Activated gamma-delta T cell (primary cell): ENCODE results near the gene KCNQ4.

ENCODE experiments used
- DNase-seq: peaks from one replicate; lab custom pipeline; 2025; lab: John Stamatoyannopoulos, UW
- total RNA-seq, 2 donors: gene quantifications; one replicate each; lab custom pipeline; 2026; lab: John Stamatoyannopoulos, UW

KCNQ4 gene
- total RNA-seq = 0.17 to 0.61 reads per million in 2 donors

GRCh38 chr1:40783001-40783905, at the start of gene KCNQ4:
Gene KCNQ4, plus strand, starts transcription at chr1:40783787. Its CDS starts 307 bp downstream, at chr1:40784094.
- no peak for DNase-seq

DNA sequence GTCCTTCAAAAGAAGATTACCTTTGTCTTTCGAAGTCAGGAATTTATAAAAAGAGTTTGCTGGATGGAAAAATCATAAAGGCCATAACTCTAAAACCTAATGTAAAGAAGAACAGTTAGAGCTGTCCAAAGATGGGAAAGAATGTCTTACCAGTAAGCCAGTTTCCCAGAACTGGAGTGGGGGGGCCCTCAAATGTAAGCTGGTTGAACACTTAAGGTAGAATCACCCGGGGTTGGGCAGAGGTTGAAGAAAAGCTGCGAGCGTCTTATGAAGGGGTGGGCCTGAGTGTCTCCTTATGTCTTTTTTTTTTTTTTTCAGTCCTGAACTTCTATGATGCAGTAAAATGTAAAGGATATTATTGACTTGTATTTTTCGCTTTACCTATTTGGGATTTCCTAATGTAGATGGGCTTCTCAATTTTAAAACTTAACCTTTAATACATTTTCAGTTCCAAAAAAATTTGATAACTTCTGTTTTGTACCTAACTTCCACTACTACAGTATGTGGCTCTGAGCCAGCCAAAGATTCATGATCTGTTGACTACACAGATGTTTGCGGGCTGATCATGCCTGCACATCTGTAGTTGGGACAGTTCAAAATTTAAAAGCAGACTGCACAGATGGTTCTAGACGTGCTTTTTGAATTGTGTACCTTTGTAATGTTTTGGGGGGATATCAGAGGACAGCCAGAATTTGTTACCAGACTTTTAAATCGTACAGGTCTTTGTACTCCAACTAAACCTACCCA, 48.5 kb upstream of the KCNQ4 start:
- no peak for DNase-seq

- no peak for DNase-seq
These were observed 47.5 kb upstream of the KCNQ4 start for GRCh38 chr1:40736085-40736531.

DNA sequence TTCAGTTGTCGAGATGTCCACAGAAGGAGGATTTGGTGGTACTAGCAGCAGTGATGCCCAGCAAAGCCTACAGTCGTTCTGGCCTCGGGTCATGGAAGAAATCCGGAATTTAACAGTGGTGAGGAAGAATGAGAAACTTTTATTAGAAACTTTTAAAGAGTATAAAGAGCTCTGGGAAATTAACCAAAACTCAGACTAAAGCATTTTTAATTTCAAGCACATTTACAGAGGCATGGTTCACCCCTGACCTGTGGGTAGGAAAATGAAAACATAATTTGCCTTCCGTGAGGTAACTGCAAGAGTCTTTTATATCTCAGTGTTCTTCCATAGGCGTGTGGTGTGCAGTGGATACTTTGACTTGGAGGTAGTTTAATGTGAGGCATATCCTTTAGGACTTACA, 44.8 kb upstream of the KCNQ4 start:
- DNase-seq = no peak

DNA sequence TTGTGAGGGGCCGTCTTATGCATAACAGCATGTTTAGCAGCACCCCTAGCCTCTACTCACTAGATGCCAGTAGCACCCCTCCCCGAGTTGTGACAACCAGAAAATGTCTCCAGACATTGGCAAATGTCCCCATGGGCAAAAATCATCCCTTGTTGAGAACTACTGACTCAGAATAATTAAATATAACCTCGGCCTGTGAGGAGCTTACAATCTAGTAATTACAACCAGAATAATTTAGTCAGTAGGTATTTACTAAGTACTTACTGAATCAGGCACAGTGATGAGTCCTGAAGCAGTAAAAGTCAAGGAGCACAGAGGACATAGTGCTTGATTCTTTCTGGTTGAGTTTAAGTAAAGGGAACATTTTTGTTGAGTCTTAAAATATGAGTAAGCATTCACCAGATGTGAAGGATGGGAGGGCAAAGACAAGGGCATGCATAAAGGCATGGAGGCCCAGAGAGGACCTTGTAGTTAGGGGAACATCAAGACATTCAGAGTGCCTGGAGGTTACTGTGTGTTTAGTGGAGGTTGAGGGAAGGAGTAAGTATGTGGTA, 44.1 kb upstream of the KCNQ4 start:
- no peak for DNase-seq

GRCh38 chr1:40740039-40740996, 43.3 kb upstream of the KCNQ4 start:
- no peak for DNase-seq

DNA sequence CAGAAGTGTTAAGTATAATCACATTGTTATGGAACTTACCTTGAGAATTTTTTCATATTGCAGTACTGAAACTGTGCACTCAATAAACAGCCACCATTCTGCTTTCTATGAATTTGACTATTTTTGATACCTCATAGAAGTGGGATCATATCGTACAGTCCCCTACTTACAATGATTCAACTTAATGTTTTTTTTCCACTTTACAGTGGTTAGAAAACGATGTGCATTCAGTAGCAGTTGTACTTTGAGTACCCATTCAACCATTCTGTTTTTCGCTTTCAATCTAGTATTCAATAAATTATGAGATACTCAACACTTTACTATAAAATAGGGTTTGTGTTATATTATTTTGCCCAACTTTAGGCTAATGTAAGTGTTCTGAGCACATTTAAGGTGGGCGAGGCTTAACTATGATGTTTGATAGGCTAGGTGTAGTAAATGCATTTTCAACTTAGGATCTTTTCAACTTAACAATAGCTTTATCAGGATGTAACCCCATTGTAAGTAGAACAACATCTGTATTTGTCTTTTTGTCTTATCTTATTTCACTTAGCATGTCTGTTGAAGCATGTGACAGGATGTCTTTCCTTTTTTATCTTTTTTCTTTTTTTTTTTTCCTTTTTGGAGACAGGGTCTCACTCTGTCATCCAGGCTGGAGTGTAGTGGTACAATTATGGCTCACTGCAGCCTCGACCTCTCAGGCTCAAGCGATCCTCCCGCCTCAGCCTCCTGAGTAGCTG, 42.4 kb upstream of the KCNQ4 start:
- no peak for DNase-seq

DNA sequence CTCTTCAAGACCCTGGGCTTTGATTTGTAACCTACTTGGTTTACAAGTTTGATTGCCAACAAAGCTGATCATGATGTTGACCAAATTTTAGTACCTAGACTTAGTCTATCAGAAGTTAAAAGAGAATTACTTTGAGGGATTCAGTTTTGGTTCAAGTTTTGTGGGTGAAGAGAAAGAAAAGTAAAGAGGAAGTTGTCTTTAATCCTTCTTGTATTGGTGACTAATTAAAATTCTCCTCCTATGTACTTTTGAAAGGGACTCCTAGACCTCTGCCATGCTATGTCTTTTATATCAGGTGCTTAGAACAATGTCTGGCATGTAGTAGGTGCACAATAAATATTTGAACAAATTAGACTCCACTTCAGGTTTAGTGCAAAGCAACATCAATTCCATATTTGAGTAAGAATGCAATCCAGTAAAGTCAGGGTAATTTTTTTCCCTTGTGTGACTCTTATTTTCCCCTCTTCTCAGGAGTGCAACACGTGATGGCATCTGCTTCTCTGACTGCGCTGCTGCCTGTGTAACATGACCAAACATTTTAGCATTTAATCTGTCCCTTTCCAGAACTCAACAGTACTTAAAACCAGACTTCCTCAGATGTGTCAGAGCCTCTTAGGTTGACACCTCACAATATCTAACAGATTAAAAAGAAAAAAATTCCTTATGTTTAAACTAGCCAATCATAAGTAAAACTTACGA, 41.1 kb upstream of the KCNQ4 start:
- no peak for DNase-seq

DNA sequence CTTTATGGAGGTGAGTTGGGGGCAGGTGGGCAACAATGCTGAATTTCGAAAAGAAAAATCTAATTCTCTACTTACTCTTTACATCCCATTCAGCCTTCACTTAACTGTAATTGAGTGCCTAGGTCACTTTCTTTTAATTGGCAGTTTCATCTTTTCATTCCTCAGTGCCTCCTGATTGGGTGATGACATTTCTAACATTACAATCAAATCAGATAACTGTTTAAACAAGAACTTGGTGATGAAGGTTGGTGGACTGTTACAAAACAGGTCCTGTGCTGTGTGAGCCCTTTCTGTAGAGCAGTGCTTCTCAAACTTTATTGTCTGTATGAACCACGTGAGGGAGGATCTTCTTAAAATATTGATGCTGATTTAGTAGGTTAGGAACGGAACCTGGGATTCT, 40.1 kb upstream of the KCNQ4 start:
- no peak for DNase-seq

DNA sequence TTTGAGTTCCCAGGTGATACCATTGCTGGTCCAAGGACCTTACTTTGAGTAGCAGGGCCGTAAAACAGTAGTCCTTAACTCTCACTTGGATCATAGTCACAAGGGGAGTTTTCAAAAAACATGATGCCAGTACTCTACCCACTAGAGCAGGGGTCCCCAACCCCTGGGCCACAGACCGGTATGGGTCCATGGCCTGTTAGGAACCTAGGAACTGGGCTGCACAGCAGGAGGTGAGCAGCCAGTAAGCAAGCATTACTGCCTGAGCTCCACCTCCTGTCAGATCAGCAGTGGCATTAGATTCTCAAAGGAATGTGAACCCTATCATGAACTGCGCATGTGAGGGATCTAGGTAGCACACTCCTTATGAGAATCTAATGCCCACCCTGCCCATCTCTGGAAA, 39.7 kb upstream of the KCNQ4 start:
- no peak for DNase-seq

DNA sequence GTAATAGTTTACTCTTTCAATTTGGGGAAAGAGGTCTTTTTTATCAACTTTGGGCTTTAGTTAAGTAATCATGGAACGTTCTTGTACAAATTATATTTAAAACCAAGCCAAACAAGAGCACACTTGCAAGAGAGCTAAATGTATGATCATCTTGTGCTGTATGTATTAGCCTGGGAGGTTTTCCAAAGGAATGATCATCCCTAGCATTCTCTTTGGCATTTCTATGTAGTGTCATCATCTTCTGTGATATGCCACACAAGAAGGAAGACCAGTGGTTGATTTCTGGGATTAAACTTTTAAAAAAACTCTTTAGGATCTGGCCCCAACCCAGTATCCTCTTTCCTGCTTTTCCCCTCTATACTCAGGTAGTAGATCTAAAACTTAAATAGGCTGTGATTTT, 38.4 kb upstream of the KCNQ4 start:
- DNase-seq = no peak

GRCh38 chr1:40746344-40747090, 37.1 kb upstream of the KCNQ4 start:
- no peak for DNase-seq

GRCh38 chr1:40748841-40749718, 34.5 kb upstream of the KCNQ4 start:
- DNase-seq = no peak

GRCh38 chr1:40749817-40750216, 33.8 kb upstream of the KCNQ4 start:
- no peak for DNase-seq

GRCh38 chr1:40750451-40750908, 33.1 kb upstream of the KCNQ4 start:
- no peak for DNase-seq

GRCh38 chr1:40751802-40752201, 31.8 kb upstream of the KCNQ4 start:
- no peak for DNase-seq

GRCh38 chr1:40753142-40753882, 30.3 kb upstream of the KCNQ4 start:
- DNase-seq = no peak

DNA sequence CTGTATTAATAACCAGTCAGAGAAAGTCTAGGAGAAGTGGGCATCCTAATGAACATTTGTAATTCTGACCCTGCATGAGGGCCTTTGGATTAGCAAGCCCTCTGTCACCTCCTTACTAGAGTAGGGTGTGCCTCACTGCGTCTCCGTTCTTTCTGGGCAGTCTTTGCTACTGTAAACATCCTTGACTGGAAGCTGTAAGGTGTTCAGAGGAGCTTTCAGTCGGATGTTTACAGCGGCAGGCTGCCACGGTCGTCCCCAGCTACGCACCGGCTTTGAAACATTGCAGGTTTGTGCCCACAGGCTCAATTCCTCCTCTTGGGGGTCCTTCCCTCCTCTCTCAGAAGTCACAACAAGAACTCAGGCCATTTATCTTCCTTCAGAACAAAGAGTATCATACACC, 29.4 kb upstream of the KCNQ4 start:
- no peak for DNase-seq
